Activated CD8-positive, alpha-beta memory T cell treated with anti-CD3 and anti-CD28 coated beads for 1 hour (primary cell): ENCODE results near the gene C2CD2.

Source experiments
- DNase-seq, 2 donors: peaks; one replicate each; pipeline ENCODE4 v3.0.0-alpha.2; 2020; ENCODE audit warnings: low read depth in 1 of 2; ENCODE audit errors: extremely low read depth in 1 of 2

The C2CD2 gene

DNA sequence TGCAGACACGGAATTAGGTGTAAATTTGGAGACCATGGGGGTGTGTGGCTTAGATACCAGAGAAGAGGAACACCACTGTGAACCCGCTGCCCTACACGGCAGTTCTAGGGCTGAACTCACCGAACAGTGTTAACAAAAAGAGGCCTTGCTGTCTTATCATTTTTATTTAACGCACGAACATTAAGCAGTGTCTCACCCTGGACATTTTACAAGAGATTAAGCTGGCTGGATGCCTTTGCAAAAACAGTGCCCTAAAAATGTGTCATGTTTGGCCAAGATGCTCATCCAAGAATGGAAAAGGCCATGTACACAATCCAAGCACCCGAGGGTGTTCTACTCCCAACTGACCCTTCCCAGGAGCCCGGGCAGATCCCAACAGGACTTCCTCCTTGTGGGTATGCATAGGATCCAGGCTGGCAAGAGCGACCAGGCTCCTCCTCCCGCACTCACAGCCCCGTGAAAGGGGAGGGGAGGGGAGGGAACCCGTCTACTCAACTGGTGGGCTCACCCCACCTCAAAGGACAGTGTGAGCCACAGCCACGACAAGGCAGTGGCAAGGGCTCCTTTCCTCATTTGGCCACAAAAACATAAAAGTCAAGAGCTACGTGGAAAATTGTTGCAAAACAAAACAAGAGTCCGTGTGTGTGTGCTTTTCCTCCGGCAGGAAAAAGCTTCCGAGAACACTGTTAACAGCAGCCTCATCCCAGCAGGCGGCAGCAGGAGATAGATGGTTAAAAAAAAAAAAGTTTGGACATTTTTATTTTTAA lies 20.3 kb downstream of the C2CD2 start:
- DNase-seq, result no peak

DNA sequence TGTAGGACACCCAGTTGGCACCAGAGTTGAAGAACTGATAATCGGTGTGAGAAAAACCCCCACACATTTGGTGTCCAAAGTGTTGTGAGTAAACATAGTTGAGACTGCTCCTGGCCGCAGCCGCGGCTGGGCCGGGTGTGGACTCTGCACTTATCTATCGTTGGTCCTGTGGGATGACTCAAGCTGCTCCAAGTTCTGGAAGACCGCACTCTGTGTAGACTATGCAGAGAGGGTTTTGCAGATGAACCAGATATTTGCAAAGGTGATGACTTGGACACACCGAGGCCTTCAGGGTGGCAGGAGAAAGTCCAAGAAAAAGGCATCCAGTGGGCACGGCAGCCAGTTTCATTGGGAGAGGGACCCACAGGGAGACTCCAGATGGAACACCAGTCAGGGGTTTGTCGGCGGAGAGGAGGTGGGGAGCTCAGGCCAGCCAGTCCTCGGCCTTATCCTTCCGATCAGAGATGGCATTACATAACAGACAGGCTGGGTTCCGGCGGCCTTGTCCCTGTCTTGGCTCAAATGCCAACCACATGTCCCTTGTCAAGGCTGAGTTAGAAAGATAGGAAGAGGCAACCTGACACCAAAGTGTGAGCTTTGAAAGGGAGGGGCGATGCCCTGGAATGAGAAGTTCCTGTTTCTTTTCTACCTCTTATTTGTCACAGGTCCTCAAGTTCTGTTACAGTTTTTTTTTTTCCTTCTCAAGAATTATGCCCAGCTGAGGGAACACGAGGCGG lies 21.1 kb downstream of the C2CD2 start:
- DNase-seq, result no peak

DNA sequence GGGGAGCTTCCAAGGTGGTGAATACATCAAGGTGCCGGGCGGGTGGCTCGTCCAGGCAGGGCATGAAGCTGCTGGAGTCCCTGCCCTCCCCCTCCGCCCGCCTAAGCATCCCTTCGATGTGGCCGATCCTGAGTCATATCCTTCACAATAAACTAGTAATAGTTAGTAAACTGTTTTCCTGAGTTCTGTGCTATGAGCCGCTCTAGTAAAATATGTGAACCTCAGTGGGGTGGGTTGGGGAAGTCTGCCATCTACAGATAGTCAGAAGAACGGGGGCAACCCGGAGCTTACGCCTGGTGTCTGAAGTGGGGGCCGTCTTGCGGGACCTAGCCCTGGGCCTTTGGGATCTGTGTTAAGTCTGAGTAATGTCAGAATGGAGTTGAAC lies 21.6 kb downstream of the C2CD2 start:
- no peak for DNase-seq

GRCh38 chr21:41931041-41931451 lies 22.8 kb downstream of the C2CD2 start:
- DNase-seq, result no peak

DNA sequence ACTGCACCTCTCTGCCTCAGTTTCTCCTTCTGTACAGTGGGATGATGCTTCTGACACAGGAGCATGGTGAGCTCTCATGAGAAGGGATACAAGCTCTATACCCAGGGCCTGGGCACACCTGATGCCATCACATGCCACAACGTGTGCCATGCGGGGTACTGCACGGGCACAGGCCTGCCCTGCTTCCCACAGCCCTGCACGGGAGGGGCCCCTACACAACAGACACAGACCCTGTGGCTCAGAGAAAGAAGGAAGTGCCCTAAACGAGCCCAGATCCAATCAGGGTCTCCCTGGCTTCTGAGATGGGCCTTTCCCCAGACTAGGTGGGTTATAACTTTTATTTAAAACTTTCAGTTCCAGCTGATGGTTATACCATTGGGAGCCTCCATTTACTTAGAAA lies 24.6 kb downstream of the C2CD2 start:
- DNase-seq, result no peak

- DNase-seq, result no peak
These were observed 25.1 kb downstream of the C2CD2 start for GRCh38 chr21:41928621-41929220.

- no peak for DNase-seq
These were observed 25.9 kb downstream of the C2CD2 start for GRCh38 chr21:41927727-41928409.

- DNase-seq, result no peak
These were observed 27.0 kb downstream of the C2CD2 start for GRCh38 chr21:41926807-41927171.

DNA sequence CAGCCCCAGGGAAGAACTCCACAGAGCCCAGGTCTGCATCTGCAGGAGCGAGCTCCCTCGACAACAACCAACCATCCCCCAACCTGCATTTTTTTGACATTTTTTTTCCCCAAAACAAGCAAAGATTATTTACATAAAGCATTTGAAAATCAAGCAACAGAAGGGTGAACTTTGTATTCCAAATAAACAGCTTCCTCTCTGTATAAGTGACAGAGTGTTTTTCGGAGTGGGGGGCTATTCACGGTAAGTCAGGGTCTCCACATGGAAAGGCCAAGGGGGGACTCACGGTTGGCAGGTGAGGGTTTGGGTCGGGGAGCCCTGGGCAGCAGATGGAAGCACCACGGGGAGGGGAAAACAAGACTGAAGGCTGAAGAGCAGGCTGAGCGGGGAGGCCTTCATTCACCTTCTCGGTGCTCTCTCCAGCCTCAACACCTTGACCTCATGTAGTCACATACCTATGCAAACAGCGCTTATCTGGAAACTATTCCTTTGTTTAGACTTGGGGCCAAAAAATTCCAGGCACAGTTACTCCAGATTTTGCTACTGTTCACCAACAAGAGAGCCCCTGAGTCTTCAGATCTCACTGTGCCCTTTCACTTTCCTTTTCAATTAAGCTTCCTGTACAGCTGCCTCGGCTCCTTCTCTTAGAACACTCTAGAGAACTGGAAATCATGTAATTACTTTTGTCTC lies 27.6 kb downstream of the C2CD2 start:
- no peak for DNase-seq

- DNase-seq, result no peak
These were observed 28.1 kb downstream of the C2CD2 start for GRCh38 chr21:41925767-41926116.

DNA sequence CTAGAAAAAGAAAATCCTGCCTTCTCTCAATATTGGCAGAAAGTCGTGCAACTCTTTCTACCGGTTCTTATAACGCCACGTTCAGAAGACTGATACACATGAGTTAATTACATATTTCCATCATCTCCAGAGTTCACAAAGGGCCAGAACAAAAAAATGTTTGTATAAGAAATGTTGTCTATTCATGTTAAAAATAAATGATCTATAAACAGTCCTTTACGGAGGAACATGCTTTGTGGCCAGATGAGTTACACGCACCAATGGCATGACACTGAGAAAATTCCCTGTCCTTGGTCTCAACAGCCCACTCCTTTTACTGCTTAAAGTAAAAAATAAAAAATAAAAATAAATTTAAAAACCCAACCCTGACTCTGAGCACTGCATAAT lies 29.5 kb downstream of the C2CD2 start:
- no peak for DNase-seq

GRCh38 chr21:41923631-41924367 lies 30.0 kb downstream of the C2CD2 start:
- DNase-seq, result no peak

- DNase-seq, result no peak
These were observed 30.6 kb downstream of the C2CD2 start for GRCh38 chr21:41923186-41923585.

GRCh38 chr21:41921021-41921420 lies 32.8 kb downstream of the C2CD2 start:
- DNase-seq, result no peak

DNA sequence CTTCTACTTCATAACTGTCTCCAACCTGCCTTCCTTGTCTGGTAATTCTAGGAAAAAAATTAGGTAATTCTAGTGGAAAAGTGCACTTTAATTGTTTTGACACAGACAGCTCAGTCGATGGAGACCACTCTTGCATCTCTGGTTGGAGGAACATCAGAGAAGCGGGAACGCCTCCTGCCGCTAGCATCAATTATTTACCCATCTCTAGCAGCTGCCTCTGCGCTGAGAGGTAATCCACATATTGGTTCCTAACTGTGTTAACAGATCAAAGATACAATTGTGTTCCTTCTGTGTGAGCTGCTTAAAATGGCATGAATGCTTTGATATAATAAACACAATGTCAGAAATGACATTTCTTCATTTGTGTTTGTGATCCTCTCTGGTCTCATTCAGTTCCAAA lies 33.3 kb downstream of the C2CD2 start:
- no peak for DNase-seq

- no peak for DNase-seq
These were observed 34.0 kb downstream of the C2CD2 start for GRCh38 chr21:41919666-41920398.

GRCh38 chr21:41918561-41919358 lies 35.1 kb downstream of the C2CD2 start:
- no peak for DNase-seq

DNA sequence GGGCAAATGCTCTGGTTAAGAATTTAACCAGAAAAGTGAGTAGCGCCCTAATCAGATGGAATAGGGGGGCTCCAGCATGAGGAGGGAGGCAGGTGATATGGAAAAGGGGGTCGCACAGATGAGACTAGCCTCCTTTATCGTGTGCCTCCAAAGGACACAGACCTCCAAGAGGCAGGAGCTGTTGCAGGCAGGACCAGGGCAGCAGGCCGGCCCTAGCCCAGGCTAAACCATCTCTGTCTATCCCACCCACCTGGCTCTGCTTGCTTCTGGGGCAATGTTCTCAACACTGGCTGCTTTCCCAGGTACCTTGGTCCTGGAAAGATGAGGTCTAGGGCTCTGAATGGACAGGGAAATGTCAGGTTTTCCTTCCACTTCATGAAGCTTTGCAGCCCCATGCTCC lies 36.3 kb downstream of the C2CD2 start:
- no peak for DNase-seq

DNA sequence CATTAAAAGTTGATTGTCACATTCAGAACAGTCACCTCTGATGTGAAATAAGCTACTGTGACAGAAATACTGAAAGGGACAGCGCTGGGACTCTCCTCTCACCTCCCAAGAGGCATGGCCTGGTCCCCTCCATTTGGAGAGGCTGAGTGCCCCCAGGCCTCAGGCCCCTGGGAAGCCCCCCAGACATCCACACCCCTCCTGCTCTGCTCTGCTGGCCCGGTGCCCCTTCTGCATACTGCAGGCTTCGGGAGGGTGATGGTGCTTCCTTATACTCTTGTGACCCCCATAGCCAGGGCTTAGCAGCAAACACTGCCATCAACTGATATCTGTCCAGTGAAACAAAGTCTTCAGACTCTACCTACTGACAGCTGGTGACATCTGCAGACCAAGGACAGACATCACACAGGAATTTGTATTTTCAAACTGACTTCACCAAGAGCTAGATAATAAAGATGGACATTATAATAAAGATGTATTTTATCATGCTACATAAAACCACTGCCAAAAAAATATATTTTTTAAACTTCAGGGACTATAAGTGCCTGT lies 36.9 kb downstream of the C2CD2 start:
- no peak for DNase-seq
